ENCODE measurements around the gene CKS1B. TPM values are rescaled to one million over a fixed set of nuclear protein-coding genes. Genes with fewer than 3 reads are reported as not detected.

The CKS1B gene
- total RNA-seq, 6 donors from 2014 or later = 9.9 to 31.1 (median 22.5) TPM

DNA sequence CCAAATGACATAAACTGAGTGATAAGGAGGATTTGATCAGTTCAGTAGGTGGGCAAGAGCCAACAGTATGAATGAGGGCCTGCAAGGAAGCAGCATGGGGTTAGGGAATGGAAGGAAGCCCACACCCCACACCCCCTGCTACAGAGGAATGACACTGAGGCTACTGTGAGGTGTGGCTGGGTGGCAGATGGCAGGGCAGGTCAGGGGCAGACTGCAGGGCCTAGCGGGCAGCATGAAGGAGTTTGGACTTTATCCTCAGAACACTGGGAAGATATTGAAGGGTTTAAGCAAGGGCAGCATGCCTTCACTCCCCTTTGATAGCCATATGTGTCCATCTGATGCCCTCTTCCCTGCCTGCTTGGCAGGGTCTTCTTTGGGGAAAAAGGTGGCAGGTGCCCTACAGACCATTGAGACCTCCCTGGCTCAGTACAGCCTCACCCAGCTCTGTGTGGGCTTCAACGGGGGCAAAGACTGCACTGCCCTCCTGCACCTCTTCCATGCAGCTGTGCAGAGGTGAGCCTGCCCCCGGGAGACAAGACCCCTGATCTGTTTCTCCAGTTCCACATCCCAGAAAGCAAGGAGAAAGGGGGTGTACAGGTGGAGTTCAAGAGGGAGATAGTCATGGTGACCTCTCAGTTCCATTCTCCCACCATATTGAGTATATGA is 14.8 kb downstream of the CKS1B start:
- no peaks in the 10 kb centered on the region for H3K9me3 ChIP-seq
- H3K4me3 ChIP-seq = no peak overlapping the region
- ATAC-seq (ENCODE audit: low FRiP score in 2 of 2) (no peak), DNase-seq (no peak)
- no peaks in the 10 kb centered on the region for H3K27me3 ChIP-seq
- H3K4me1 ChIP-seq = peaks cover 1 to 12% (median 3%) of the 10 kb centered on the region in 4 donors
- TF ChIP-seq POLR2A (IDR thresholded peaks at IDR 0.05) (no peak), POLR2AphosphoS5 (IDR thresholded peaks at IDR 0.05) (no peak), EP300 (IDR thresholded peaks at IDR 0.05) (no peak)
- TF ChIP-seq, protein P1, sequence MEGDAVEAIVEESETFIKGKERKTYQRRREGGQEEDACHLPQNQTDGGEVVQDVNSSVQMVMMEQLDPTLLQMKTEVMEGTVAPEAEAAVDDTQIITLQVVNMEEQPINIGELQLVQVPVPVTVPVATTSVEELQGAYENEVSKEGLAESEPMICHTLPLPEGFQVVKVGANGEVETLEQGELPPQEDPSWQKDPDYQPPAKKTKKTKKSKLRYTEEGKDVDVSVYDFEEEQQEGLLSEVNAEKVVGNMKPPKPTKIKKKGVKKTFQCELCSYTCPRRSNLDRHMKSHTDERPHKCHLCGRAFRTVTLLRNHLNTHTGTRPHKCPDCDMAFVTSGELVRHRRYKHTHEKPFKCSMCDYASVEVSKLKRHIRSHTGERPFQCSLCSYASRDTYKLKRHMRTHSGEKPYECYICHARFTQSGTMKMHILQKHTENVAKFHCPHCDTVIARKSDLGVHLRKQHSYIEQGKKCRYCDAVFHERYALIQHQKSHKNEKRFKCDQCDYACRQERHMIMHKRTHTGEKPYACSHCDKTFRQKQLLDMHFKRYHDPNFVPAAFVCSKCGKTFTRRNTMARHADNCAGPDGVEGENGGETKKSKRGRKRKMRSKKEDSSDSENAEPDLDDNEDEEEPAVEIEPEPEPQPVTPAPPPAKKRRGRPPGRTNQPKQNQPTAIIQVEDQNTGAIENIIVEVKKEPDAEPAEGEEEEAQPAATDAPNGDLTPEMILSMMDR (IDR thresholded peaks at IDR 0.05) = no peak
- H3K27ac ChIP-seq = no peak overlapping the region
- 82 to 93% methylated on average over 2 to 3 of the region's 3 CpGs for WGBS, 2 donors
- H3K36me3 ChIP-seq = peaks cover 0 to 49% (median 23%) of the 10 kb centered on the region in 4 donors

DNA sequence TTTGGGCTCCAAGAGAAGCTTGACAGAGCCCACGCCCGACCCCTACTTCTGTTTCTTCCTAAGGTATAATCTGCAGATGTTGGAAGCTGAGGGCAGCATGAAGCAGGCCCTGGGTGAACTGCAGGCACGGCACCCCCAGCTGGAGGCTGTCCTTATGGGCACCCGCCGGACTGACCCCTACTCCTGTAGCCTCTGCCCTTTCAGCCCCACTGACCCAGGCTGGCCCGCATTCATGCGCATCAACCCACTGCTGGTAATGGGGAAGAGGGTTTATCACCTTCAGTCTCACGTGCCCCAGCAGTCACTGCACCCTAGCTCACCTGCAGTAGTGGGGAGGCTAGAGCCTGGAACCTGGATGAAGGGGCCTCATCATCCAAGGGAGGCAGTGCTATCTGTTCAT is 15.8 kb downstream of the CKS1B start:
- no peak for ATAC-seq (ENCODE audit: low FRiP score in 2 of 2)
- no peak for DNase-seq
- Histone ChIP-seq H3K4me1 (peaks cover 0 to 6% (median 2%) of the 10 kb centered on the region in 4 donors), H3K36me3 (peaks cover 0 to 49% (median 23%) of the 10 kb centered on the region in 4 donors), H3K4me3 (no peak overlapping the region), H3K27me3 (no peaks in the 10 kb centered on the region), H3K9me3 (no peaks in the 10 kb centered on the region), H3K27ac (no peak overlapping the region)
- 94 to 95% methylated on average over 7 to 8 of the region's 8 CpGs for whole genome bisulfite sequencing, 2 donors
- TF ChIP-seq POLR2AphosphoS5 (IDR thresholded peaks at IDR 0.05) (no peak), POLR2A (IDR thresholded peaks at IDR 0.05) (no peak), EP300 (IDR thresholded peaks at IDR 0.05) (no peak)
- TF ChIP-seq, protein P1 (IDR thresholded peaks at IDR 0.05) = no peak

DNA sequence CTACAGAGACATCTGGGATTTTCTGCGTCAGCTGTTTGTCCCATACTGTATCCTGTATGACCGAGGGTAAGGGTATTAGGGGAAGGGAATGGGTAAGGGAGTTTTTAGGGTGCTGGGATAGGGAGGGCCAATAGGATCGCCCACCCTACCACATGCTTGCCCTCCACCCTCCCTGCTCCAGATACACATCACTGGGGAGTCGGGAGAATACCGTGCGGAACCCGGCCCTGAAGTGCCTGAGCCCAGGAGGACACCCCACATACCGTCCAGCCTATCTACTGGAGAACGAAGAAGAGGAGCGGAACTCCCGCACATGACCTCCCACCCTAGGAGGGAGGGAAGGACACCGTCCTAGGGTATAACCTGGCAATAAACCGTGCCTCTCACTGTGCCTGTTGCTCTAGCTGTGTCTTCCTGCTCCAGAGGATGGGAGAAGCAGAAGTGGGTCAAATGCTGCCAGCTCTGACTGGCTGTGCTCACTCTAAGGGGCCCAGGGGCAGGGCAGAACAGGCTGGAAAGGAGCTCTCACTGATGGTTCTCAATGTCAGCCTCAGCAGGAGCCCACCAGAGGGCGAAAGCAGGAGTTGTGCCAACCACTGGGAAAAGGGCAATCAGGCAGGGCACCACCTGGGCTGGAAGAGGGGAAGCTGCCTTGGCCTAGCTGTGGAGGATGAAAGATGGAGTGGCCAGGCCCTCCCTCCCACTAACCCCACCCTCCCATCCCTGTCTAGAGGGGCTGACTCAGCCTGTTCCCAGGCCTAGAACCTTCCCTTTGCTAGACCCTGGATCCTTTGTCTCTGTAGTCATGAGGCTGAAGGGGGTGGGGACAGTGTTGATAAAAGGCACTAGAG is 18.5 kb downstream of the CKS1B start:
- Histone ChIP-seq H3K27ac (no peak overlapping the region), H3K4me1 (peaks cover 0 to 6% (median 0%) of the 10 kb centered on the region in 4 donors), H3K4me3 (no peak overlapping the region), H3K27me3 (no peaks in the 10 kb centered on the region), H3K9me3 (no peaks in the 10 kb centered on the region), H3K36me3 (peaks cover 0 to 41% (median 18%) of the 10 kb centered on the region in 4 donors)
- TF ChIP-seq, protein P1 (IDR thresholded peaks at IDR 0.05) = no peak
- TF ChIP-seq POLR2A (IDR thresholded peaks at IDR 0.05) (no peak), POLR2AphosphoS5 (IDR thresholded peaks at IDR 0.05) (no peak), EP300 (IDR thresholded peaks at IDR 0.05) (no peak)
- DNase-seq = no peak
- 83 to 92% methylated on average over 11 to 14 of the region's 14 CpGs for WGBS, 2 donors
- ATAC-seq (ENCODE audit: low FRiP score in 2 of 2) = no peak

GRCh38 chr1:154993572-154994268 is 19.2 kb downstream of the CKS1B start, which contains the start of gene LENEP:
TSS of gene LENEP (plus strand) at chr1:154993586. CDS start at chr1:154993608, 22 bp downstream.
- TF ChIP-seq POLR2AphosphoS5 (IDR thresholded peaks at IDR 0.05) (no peak), EP300 (IDR thresholded peaks at IDR 0.05) (no peak)
- no peak within 1 kb of the TSS for H3K27ac ChIP-seq
- DNase-seq = no peak
- H3K36me3 ChIP-seq = peaks cover 0 to 33% (median 10%) of the 10 kb centered on the region in 4 donors
- peaks cover 1 to 8% (median 2%) of the 10 kb centered on the region in 4 donors for H3K4me1 ChIP-seq
- H3K9me3 ChIP-seq = no peaks in the 10 kb centered on the region
- no peak for ATAC-seq (ENCODE audit: low FRiP score in 2 of 2)
- no peak within 1 kb of the TSS for H3K4me3 ChIP-seq
- WGBS, 2 donors = 70 to 80% methylated on average over 7 to 8 of the region's 8 CpGs
- no peaks in the 10 kb centered on the region for H3K27me3 ChIP-seq

GRCh38 chr1:154994269-154994587 is 19.7 kb downstream of the CKS1B start:
- H3K4me1 ChIP-seq = peaks cover 6 to 13% (median 7%) of the 10 kb centered on the region in 4 donors
- TF ChIP-seq, protein P1 (IDR thresholded peaks at IDR 0.05) = no peak
- no peak for TF ChIP-seq POLR2AphosphoS5 (IDR thresholded peaks at IDR 0.05)
- no peak for TF ChIP-seq POLR2A (IDR thresholded peaks at IDR 0.05)
- TF ChIP-seq EP300 (IDR thresholded peaks at IDR 0.05) = no peak
- no peaks in the 10 kb centered on the region for H3K27me3 ChIP-seq
- H3K36me3 ChIP-seq = peaks cover 0 to 28% (median 8%) of the 10 kb centered on the region in 4 donors
- H3K27ac ChIP-seq = no peak overlapping the region
- H3K9me3 ChIP-seq = no peaks in the 10 kb centered on the region
- no peak for ATAC-seq (ENCODE audit: low FRiP score in 2 of 2)
- no peak overlapping the region for H3K4me3 ChIP-seq
- WGBS, 2 donors = 75 to 76% methylated on average over 1 of the region's 1 CpG
- DNase-seq = no peak
